A549 (cell line): ENCODE measurements around the gene ACOXL. TPM values are rescaled to one million over a fixed set of nuclear protein-coding genes. Genes with fewer than 3 reads are reported as not detected.

Source experiments
- ATAC-seq, 2 experiments: fragments of 200-7000 bp in 1 of 2; fragments of >200 bp in 1 of 2; cut with Nextera tagmentation in 1 of 2; cut with Tn5 transposase in 1 of 2; 3 replicates each; pipeline versions ENCODE4 v1.8.0 to v1.9.1; 2018 to 2020; ENCODE audit warnings: mild to moderate bottlenecking in 1 of 2, moderate library complexity in 1 of 2
- CTCF ChIA-PET: fragments of 300-600 bp; sonication (Branson Sonifier 250); formaldehyde crosslinking; extraction: SDS; loops from one replicate; lab custom pipeline; 2021; ENCODE audit warnings: antibody characterized with exemption, inconsistent platforms; lab: Yijun Ruan, JAX
- POLR2A ChIA-PET: fragments of 350-600 bp; formaldehyde crosslinking; extraction: SDS; loops from one replicate; lab custom pipeline; 2021; ENCODE audit warnings: antibody characterized with exemption, inconsistent platforms; lab: Yijun Ruan, JAX
- DNase-seq, 2 experiments: peaks; one replicate each; pipeline versions ENCODE4 v3.0.0 to v3.0.0-alpha.2; 2011 to 2016; ENCODE audit warnings: low read depth in 1 of 2, low spot score in 1 of 2
- FAIRE-seq: peaks from 2 replicates; lab custom pipeline; 2011; peaks lifted over from hg19 to GRCh38; lab: Jason Lieb, UNC
- H3K27ac ChIP-seq, 2 experiments: fragments of >200 bp; sonication (Bioruptor Twin); formaldehyde crosslinking; 3 replicates each; pipeline ENCODE4 v1.5.1; 2016 to 2017
- H3K4me1 ChIP-seq: fragments of >200 bp; sonication (Bioruptor Twin); formaldehyde crosslinking; 3 replicates; pipeline ENCODE4 v1.6.1; 2016
- H3K4me2 ChIP-seq: fragments of >200 bp; sonication (Bioruptor Twin); formaldehyde crosslinking; 3 replicates; pipeline ENCODE4 v1.6.1; 2016
- H3K4me3 ChIP-seq: fragments of >200 bp; sonication (Bioruptor Twin); formaldehyde crosslinking; 3 replicates; pipeline ENCODE4 v1.5.1; 2016
- H3K9me3 ChIP-seq: fragments of >200 bp; sonication (Bioruptor Twin); formaldehyde crosslinking; 3 replicates; pipeline ENCODE4 v1.6.1; 2016
- ATOH8 ChIP-seq: fragments of 250-450 bp; sonication (Bioruptor Pico); IDR thresholded peaks from 2 replicates; pipeline ENCODE4 v1.5.0; 2020; ENCODE audit warnings: low read depth, mild to moderate bottlenecking, moderate library complexity
- BCL3 ChIP-seq: fragments of >200 bp; sonication (Bioruptor Twin); formaldehyde crosslinking; IDR thresholded peaks from 3 replicates; pipeline ENCODE4 v1.6.1; 2016
- CBX2 ChIP-seq: fragments of 200-600 bp; sonication (generic); IDR thresholded peaks from 2 replicates; pipeline ENCODE4 v1.6.1; 2016; ENCODE audit warnings: low read depth, mild to moderate bottlenecking, borderline replicate concordance
- CBX8 ChIP-seq: fragments of 200-600 bp; sonication (generic); IDR thresholded peaks from 2 replicates; pipeline ENCODE4 v1.6.1; 2016
- CHD2 ChIP-seq: fragments of 150-350 bp; IDR thresholded peaks from 2 replicates; pipeline ENCODE4 v1.6.1; 2014; ENCODE audit warnings: low read length; ENCODE audit not compliant: partially characterized antibody
- EHF ChIP-seq: fragments of 250-450 bp; sonication (Bioruptor Pico); IDR thresholded peaks from 2 replicates; pipeline ENCODE4 v1.5.0; 2020; ENCODE audit warnings: mild to moderate bottlenecking
- EHMT2 ChIP-seq: fragments of 200-600 bp; sonication (generic); IDR thresholded peaks from 2 replicates; pipeline ENCODE4 v1.6.1; 2016; ENCODE audit warnings: antibody characterized with exemption, low read depth, mild to moderate bottlenecking, moderate library complexity
- FOSB ChIP-seq: fragments of 250-450 bp; sonication (Bioruptor Pico); IDR thresholded peaks from 2 replicates; pipeline ENCODE4 v1.5.0; 2020; ENCODE audit warnings: mild to moderate bottlenecking, moderate library complexity
- FOXS1 ChIP-seq: fragments of 250-450 bp; sonication (Bioruptor Pico); IDR thresholded peaks from 2 replicates; pipeline ENCODE4 v1.5.0; 2020; ENCODE audit warnings: mild to moderate bottlenecking, moderate library complexity
- HES2 ChIP-seq: fragments of >200 bp; sonication (Bioruptor Twin); formaldehyde crosslinking; IDR thresholded peaks from 2 replicates; pipeline ENCODE4 v1.6.1; 2016
- HOXA7 ChIP-seq: fragments of 250-450 bp; sonication (Bioruptor Pico); IDR thresholded peaks from 2 replicates; pipeline ENCODE4 v1.5.0; 2020; ENCODE audit warnings: mild to moderate bottlenecking, moderate library complexity
- JUN ChIP-seq, 2 experiments: fragments of >200 bp; sonication (Bioruptor Twin); formaldehyde crosslinking; IDR thresholded peaks; 2 replicates in 1 of 2; 3 replicates in 1 of 2; pipeline ENCODE4 v1.6.1; 2016 to 2017
- JUNB ChIP-seq: fragments of >200 bp; sonication (Bioruptor Twin); formaldehyde crosslinking; IDR thresholded peaks from 2 replicates; pipeline ENCODE4 v1.6.1; 2016
- KDM1A ChIP-seq: fragments of 200-600 bp; sonication (generic); IDR thresholded peaks from 2 replicates; pipeline ENCODE4 v1.6.1; 2016; ENCODE audit warnings: low read depth, mild to moderate bottlenecking
- KDM5A ChIP-seq: fragments of 200-600 bp; sonication (generic); IDR thresholded peaks from 2 replicates; pipeline ENCODE4 v1.6.1; 2016; ENCODE audit warnings: antibody characterized with exemption, mild to moderate bottlenecking
- MAX ChIP-seq: IDR thresholded peaks from 2 replicates; pipeline ENCODE4 v1.6.1; 2012
- NR3C1 ChIP-seq: fragments of >200 bp; sonication (Bioruptor Twin); formaldehyde crosslinking; IDR thresholded peaks from 3 replicates; pipeline ENCODE4 v1.6.1; 2017
- PHF8 ChIP-seq: fragments of 200-600 bp; sonication (generic); IDR thresholded peaks from 2 replicates; pipeline ENCODE4 v1.6.1; 2016; ENCODE audit warnings: low read depth, mild to moderate bottlenecking, antibody characterized with exemption, moderate library complexity, borderline replicate concordance
- POLR2AphosphoS2 ChIP-seq: conservative IDR thresholded peaks from 2 replicates; pipeline ENCODE4 v1.6.1; 2012; ENCODE audit warnings: low read length, improper control_type of control experiment, inconsistent platforms
- RAD21 ChIP-seq, 2 experiments: fragments of >200 bp in 1 of 2; sonication (Bioruptor Twin) in 1 of 2; formaldehyde crosslinking in 1 of 2; IDR thresholded peaks in 1 of 2; conservative IDR thresholded peaks in 1 of 2; 2 replicates in 1 of 2; 3 replicates in 1 of 2; pipeline ENCODE4 v1.6.1; 2012 to 2018; ENCODE audit warnings: inconsistent platforms in 1 of 2
- RARB ChIP-seq: fragments of 250-450 bp; sonication (Bioruptor Pico); IDR thresholded peaks from 2 replicates; pipeline ENCODE4 v1.8.0; 2021; ENCODE audit warnings: mild to moderate bottlenecking, moderate library complexity
- SMC3 ChIP-seq: fragments of >200 bp; sonication (Bioruptor Twin); formaldehyde crosslinking; IDR thresholded peaks from 3 replicates; pipeline ENCODE4 v1.6.1; 2018; ENCODE audit warnings: inconsistent platforms
- ZFP36 ChIP-seq: fragments of 450-650 bp; IDR thresholded peaks from 2 replicates; pipeline ENCODE4 v1.6.1; 2014; ENCODE audit warnings: borderline replicate concordance; ENCODE audit not compliant: partially characterized antibody
- ZNF302 ChIP-seq: fragments of 250-450 bp; sonication (Bioruptor Pico); IDR thresholded peaks from 2 replicates; pipeline ENCODE4 v1.9.0; 2021; ENCODE audit warnings: inconsistent platforms, mild to moderate bottlenecking, moderate library complexity
- ZSCAN20 ChIP-seq: fragments of 250-450 bp; sonication (Bioruptor Pico); IDR thresholded peaks from 2 replicates; pipeline ENCODE4 v1.8.0; 2022; ENCODE audit warnings: mild to moderate bottlenecking, moderate library complexity
- WGBS: methylation state at CpG from one replicate; pipeline ENCODE4 v1.1.6; 2017; ENCODE audit errors: missing lambda C conversion rate; 5-methylcytosine and 5-hydroxymethylcytosine counted together
- polyA plus RNA-seq, 4 experiments: library from polyadenylated mRNA; depleted of rRNA in 3 of 4; stranded (reverse); fragments of >200 nt; fragmentation: RNase III in 1 of 4; extraction: RNeasy Plus Mini Kit Qiagen cat#74134 plus additional on column Dnase treatment in 1 of 4; gene quantifications; 2 replicates in 3 of 4; 3 replicates in 1 of 4; pipeline ENCODE4 v1.2.3, GENCODE V29; 2011 to 2017

Gene ACOXL
- polyA plus RNA-seq, 2 of the 4 experiments (the other 2 are of a cell fraction), result not detected

- FAIRE-seq (no peak), DNase-seq (no peak), ATAC-seq (no peak)
- Histone ChIP-seq H3K27ac (no peak overlapping the region), H3K4me3 (no peak overlapping the region), H3K9me3 (no peaks in the 10 kb centered on the region), H3K4me2 (no peak overlapping the region), H3K4me1 (no peaks in the 10 kb centered on the region)
- ChIA-PET POLR2A (no interaction called here), CTCF (no interaction called here)
- TF ChIP-seq MAX (no peak), CBX2 (no peak), ZSCAN20 (CRISPR knock-in tag) (no peak), RARB (CRISPR knock-in tag) (no peak), EHMT2 (no peak), JUN (IDR thresholded peaks at IDR 0.05) (no peak), CBX8 (no peak), HES2 (no peak), FOXS1 (CRISPR knock-in tag) (no peak), EHF (CRISPR knock-in tag) (no peak), BCL3 (no peak), RAD21 (conservative IDR thresholded peaks at IDR 0.05 in 1 of 2, IDR thresholded peaks at IDR 0.05 in 1 of 2) (no peak), NR3C1 (no peak), FOSB (CRISPR knock-in tag) (no peak), HOXA7 (CRISPR knock-in tag) (no peak), POLR2AphosphoS2 (no peak), KDM5A (no peak), ATOH8 (CRISPR knock-in tag) (no peak), ZFP36 (no peak)
- WGBS, result 15% methylated on average over 3 of the region's 3 CpGs
Observed at GRCh38 chr2:110955556-110955955, 223.2 kb downstream of the ACOXL start.

GRCh38 chr2:110957293-110957692, 224.9 kb downstream of the ACOXL start:
- WGBS, result 28% methylated on average over 5 of the region's 5 CpGs
- Histone ChIP-seq H3K4me1 (no peaks in the 10 kb centered on the region), H3K4me2 (no peak overlapping the region), H3K27ac (no peak overlapping the region), H3K4me3 (no peak overlapping the region)
- CTCF ChIA-PET, result no interaction called here
- POLR2A ChIA-PET, result no interaction called here
- TF ChIP-seq KDM1A (no peak), PHF8 (no peak), CBX8 (no peak), ZNF302 (CRISPR knock-in tag) (no peak), SMC3 (no peak), CHD2 (no peak), JUNB (no peak), EHF (CRISPR knock-in tag) (no peak)
- TF ChIP-seq, all 56 proteins: peak for 0
- no peak for FAIRE-seq
- ATAC-seq, result no peak
- DNase-seq, result no peak
- H3K9me3 ChIP-seq, result no peaks in the 10 kb centered on the region
